ENCODE results near the gene CGB7. TPM values are rescaled to one million over a fixed set of nuclear protein-coding genes. Genes with fewer than 3 reads are reported as not detected.

CGB7 gene
- total and polyA plus RNA-seq, 9 of the 15 experiments (the other 6 are each of a cell fraction or from before 2014, with no cell fraction given) = not detected

- no peak for TF ChIP-seq ARID4B (CRISPR knock-in tag; IDR thresholded peaks at IDR 0.05)
- TF ChIP-seq ZNF316 (IDR thresholded peaks at IDR 0.05) = no peak
- TF ChIP-seq PBX2 (CRISPR knock-in tag; IDR thresholded peaks at IDR 0.05; ENCODE audit: low read depth) = no peak
- no peak for TF ChIP-seq PBX2 (tag; conservative IDR thresholded peaks at IDR 0.05; ENCODE audit: low read depth)
- TF ChIP-seq C11orf30 (IDR thresholded peaks at IDR 0.05; ENCODE audit: low read depth) = no peak
- TF ChIP-seq ZNF785 (CRISPR knock-in tag; IDR thresholded peaks at IDR 0.05) = no peak
- no peak for TF ChIP-seq CBFA2T2 (conservative IDR thresholded peaks at IDR 0.05)
- no peak for TF ChIP-seq ESRRA (IDR thresholded peaks at IDR 0.05; ENCODE audit: borderline replicate concordance, low read depth)
- TF ChIP-seq ZNF133 (CRISPR knock-in tag; IDR thresholded peaks at IDR 0.05) = no peak
- peak; percentile 89 for TF ChIP-seq CTCFL (IDR thresholded peaks at IDR 0.05; ENCODE audit: borderline replicate concordance, insufficient read depth, low read depth, low read length, poor library complexity, severe bottlenecking)
- TF ChIP-seq ATF3 (IDR thresholded peaks at IDR 0.05) = no peak
- peak; percentile 55; the same call in 1 of the 2 replicates for TF ChIP-seq ATF3 (CRISPR knock-in tag; conservative IDR thresholded peaks at IDR 0.05)
- TF ChIP-seq ZBTB12 (CRISPR knock-in tag; IDR thresholded peaks at IDR 0.05) = no peak
- no peak for TF ChIP-seq TAF15 (IDR thresholded peaks at IDR 0.05; ENCODE audit: low read depth, low read length)
- no peak for TF ChIP-seq CHCHD3 (CRISPR knock-in tag; IDR thresholded peaks at IDR 0.05)
- no peak for TF ChIP-seq RBM22 (IDR thresholded peaks at IDR 0.05; ENCODE audit: low read depth, low read length, poor library complexity, severe bottlenecking)
Measured at GRCh38 chr19:49097453-49098288, 40.1 kb upstream of the CGB7 start (continued).
